VCaP (cell line): ENCODE results near the gene TIGD1.

ENCODE experiments used
- H3K27ac ChIP-seq: fragments of 450-650 bp; 2 replicates; pipeline ENCODE4 v1.5.1; 2017
- TF ChIP-seq, protein P1 (sequence below): fragments of 450-650 bp; conservative IDR thresholded peaks from 2 replicates; pipeline ENCODE4 v1.5.1; 2017; ENCODE audit warnings: mild to moderate bottlenecking, moderate library complexity

TIGD1 gene

DNA sequence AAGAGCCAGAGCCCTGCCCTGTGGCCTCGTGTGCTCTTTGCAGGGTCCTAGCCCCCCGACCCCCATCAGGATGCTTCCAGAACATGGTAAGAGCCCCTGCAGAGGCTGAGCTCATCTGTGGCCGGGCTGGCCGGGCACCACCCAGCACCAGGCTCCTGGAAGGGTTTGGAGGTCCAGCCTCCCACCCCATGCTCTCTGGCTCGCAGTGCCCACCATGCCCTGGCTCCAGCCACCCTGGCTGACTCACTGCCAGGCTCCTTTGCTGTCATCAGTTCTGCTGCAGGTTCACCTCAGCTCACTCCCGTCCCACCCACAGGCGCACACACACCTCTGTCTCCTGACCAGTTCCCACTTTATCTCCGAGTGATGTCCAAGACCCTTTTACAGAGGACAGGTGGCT lies 37.7 kb upstream of the TIGD1 start:
- peak overlapping the region; percentile 82 for H3K27ac ChIP-seq
- TF ChIP-seq, protein P1, sequence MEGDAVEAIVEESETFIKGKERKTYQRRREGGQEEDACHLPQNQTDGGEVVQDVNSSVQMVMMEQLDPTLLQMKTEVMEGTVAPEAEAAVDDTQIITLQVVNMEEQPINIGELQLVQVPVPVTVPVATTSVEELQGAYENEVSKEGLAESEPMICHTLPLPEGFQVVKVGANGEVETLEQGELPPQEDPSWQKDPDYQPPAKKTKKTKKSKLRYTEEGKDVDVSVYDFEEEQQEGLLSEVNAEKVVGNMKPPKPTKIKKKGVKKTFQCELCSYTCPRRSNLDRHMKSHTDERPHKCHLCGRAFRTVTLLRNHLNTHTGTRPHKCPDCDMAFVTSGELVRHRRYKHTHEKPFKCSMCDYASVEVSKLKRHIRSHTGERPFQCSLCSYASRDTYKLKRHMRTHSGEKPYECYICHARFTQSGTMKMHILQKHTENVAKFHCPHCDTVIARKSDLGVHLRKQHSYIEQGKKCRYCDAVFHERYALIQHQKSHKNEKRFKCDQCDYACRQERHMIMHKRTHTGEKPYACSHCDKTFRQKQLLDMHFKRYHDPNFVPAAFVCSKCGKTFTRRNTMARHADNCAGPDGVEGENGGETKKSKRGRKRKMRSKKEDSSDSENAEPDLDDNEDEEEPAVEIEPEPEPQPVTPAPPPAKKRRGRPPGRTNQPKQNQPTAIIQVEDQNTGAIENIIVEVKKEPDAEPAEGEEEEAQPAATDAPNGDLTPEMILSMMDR = no peak

DNA sequence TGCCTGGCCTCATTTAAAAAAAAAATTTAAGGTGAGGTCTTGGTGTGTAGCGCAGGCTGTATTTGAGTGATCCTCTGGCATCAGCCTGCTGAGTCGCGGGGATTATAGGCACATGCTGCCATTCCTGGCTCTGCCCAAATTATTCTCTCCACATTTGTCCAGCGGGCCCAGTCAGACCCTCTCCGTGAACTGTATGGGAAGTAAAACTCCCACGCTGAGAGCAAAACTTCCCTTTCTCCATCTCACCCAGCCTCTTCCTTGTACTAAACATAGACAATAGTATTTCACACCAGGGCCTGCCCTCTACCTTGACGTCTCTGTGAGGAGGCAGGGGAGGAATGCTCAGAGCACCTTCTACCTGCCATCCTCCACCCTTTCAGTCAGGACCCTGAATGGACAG lies 37.2 kb upstream of the TIGD1 start:
- peak overlapping the region; percentile 82; the same call in 1 of the 2 replicates for H3K27ac ChIP-seq
- TF ChIP-seq, protein P1 = no peak

DNA sequence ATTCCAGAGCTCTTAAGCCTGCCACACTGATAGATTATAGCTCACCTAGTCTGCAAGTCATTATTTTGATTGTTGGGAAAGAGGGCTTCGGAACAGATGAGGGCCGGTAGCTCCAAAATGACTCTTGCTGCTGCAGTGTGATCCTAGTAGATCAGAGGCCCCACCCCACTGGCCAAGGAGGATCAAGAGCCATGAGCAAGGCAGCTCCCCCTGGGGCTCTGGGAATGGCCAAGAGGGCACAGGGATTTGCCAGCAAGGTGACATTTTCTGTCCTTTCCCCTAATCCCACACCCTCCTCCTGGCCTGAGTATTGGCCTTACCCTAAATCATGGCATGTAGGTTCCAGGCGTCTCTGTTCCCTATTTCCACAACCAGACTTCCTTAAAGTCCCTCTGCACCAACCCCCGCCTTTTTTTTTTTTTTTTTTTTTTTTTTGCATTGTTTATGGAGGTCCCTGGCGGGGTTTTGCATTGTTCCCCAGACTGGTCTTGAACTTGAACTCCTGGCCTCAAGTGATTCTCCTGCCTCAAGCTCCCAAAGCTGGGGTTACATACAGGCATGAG lies 36.7 kb upstream of the TIGD1 start:
- no peak overlapping the region for H3K27ac ChIP-seq
- TF ChIP-seq, protein P1 = no peak

DNA sequence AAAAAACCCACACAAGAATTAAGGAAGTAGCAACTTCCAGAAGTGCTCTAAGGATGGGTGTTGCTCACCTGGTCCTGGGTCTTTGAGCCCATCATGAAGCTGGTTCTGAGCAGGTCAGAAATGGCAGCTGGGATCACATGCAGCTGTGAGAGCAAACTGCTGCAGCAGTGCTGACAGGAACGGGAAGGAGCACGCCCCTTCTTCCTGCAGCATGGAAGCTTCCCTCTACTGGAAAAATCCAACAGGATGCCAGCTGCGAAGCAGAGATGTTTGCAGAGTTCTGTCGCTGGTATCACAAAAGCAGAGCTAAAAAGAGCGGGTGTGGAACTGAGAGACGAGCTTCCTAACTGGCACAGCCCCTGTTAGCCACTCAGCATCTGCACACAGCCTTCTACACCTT lies 33.9 kb upstream of the TIGD1 start:
- no peak overlapping the region for H3K27ac ChIP-seq
- TF ChIP-seq, protein P1 = no peak

DNA sequence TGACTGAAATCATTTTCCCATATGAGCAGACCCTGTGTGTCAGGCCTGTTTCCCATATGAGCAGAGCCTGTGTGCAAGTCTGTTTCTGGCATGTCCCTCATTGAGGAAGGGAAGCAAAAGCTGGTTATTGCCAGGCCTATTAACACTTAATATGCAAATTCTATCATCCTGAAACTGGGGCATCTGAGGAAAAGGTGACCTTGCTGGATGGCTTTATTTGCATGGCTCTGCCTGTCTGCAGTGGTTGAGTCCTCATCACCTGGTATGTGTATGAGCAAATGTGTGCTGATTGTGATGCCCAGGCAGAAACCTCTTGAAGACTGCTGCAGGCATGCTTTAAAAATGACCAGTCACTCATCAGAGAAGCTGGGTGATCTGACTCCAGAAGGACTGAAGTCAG lies 31.4 kb upstream of the TIGD1 start:
- TF ChIP-seq, protein P1 = no peak
- peak overlapping the region; percentile 78; the same call in 1 of the 2 replicates for H3K27ac ChIP-seq

DNA sequence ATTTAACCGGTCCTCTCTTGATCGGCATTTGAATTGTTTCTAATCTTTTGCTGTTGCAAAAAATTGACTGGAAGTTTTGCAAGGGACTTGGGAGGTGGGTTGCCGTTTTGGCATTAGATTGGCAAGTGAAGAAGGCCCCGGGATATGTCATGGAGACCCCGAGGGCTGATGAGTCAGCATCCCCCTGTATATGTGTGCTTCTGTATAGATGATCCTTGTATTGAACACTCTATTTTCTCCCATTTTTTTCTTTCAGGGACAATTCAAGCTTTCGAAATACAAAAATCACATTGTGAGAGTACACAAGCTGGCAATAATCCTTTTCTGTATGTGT lies 30.3 kb upstream of the TIGD1 start:
- TF ChIP-seq, protein P1 = no peak

DNA sequence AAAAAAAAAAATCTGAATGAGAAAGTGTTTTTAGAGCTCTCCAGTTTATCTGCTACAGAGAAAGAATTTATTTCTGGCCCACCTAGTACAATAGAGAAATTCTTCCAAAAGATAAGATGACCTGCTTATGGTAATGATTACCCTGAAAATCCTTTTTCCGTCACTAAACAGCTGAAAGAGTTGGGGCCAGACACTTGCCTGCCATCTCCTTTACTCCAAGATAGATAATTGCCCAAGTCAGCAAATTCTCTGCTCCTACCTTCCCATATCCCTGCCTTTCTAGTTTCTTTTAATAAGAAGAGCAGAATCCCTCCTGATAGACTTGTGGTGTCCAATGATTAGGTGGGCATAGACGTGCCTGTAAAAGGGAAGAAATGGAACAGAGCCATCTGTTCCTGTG lies 28.3 kb upstream of the TIGD1 start:
- TF ChIP-seq, protein P1 = no peak
- peak overlapping the region; percentile 78 for H3K27ac ChIP-seq

More for the DNA sequence above, 30.3 kb upstream of the TIGD1 start:
- H3K27ac ChIP-seq = peak overlapping the region; percentile 78
